Endothelial cell of umbilical vein (primary cell): ENCODE data around the gene PRDM8. TPM values are rescaled to one million over a fixed set of nuclear protein-coding genes. Genes with fewer than 3 reads are reported as not detected.
"Not testable (repeated sequence)": the region's sequence is repeated elsewhere in the genome, so short reads cannot be mapped to it uniquely, and the experiment has no call there.

Experiments
- BruUV-seq: library from RNA; stranded (reverse); fragments of 400-500 nt; replicated peaks from 2 replicates; lab custom pipeline; 2021; lab: Mats Ljungman, UMichigan
- CTCF ChIA-PET: fragments of 300-600, 350-600 bp; sonication (Branson Sonifier 250); formaldehyde crosslinking; loops from one replicate; lab custom pipeline; 2021; ENCODE audit warnings: antibody characterized with exemption, inconsistent platforms; lab: Charles Lee
- POLR2A ChIA-PET: fragments of 300-600, 350-600 bp; sonication (Branson Sonifier 250); formaldehyde crosslinking; loops from one replicate; lab custom pipeline; 2021; ENCODE audit warnings: antibody characterized with exemption, inconsistent platforms; lab: Charles Lee
- DNase-seq: peaks from one replicate; pipeline ENCODE4 v3.0.0-alpha.2; 2011; ENCODE audit warnings: low read depth, low spot score
- FAIRE-seq: peaks from 2 replicates; lab custom pipeline; 2011; peaks lifted over from hg19 to GRCh38; lab: Jason Lieb, UNC
- H2AFZ ChIP-seq: 2 replicates; pipeline ENCODE4 v1.6.0; 2012; ENCODE audit warnings: low read depth, low read length, control low read depth, inconsistent platforms
- H3K27ac ChIP-seq: 2 replicates; pipeline ENCODE4 v1.5.1; 2011; ENCODE audit warnings: low read depth, mild to moderate bottlenecking, control low read depth, low read length, moderate library complexity; ENCODE audit not compliant: insufficient read depth
- H3K27me3 ChIP-seq, 2 experiments: 2 replicates each; pipeline versions ENCODE4 v1.6.0 to v1.6.1; 2011; ENCODE audit warnings: low read length in 2 of 2, mixed read lengths in 1 of 2; ENCODE audit not compliant: control insufficient read depth in 2 of 2, insufficient read depth in 2 of 2
- H3K36me3 ChIP-seq, 2 experiments: 2 replicates in 1 of 2; 3 replicates in 1 of 2; pipeline ENCODE4 v1.5.1; 2011; ENCODE audit warnings: low read length in 2 of 2, mild to moderate bottlenecking in 1 of 2, moderate library complexity in 1 of 2; ENCODE audit not compliant: control insufficient read depth in 2 of 2, insufficient read depth in 2 of 2; ENCODE audit errors: extremely low read depth in 1 of 2
- H3K4me1 ChIP-seq: 3 replicates; pipeline ENCODE4 v1.5.1; 2011; ENCODE audit warnings: mild to moderate bottlenecking, low read length; ENCODE audit not compliant: control insufficient read depth, insufficient read depth; ENCODE audit errors: extremely low read depth
- H3K4me2 ChIP-seq: 2 replicates; pipeline ENCODE4 v1.6.1; 2011; ENCODE audit warnings: low read length, control low read depth, mixed read lengths; ENCODE audit not compliant: insufficient read depth
- H3K4me3 ChIP-seq, 3 experiments: fragments of 200-600 bp in 1 of 3; sonication (generic), shearing (Covaris generic) in 1 of 3; replicated peaks in 1 of 3; 2 replicates each; pipeline ENCODE4 v1.5.1; 2011 to 2016; ENCODE audit warnings: control low read depth in 3 of 3, low read length in 3 of 3, mild to moderate bottlenecking in 2 of 3, inconsistent platforms in 1 of 3, low read depth in 1 of 3, moderate library complexity in 1 of 3; ENCODE audit not compliant: insufficient read depth in 1 of 3
- H3K79me2 ChIP-seq: 2 replicates; pipeline ENCODE4 v1.6.0; 2012; ENCODE audit warnings: low read length, inconsistent platforms; ENCODE audit not compliant: control insufficient read depth, insufficient read depth
- H3K9ac ChIP-seq: replicated peaks from 2 replicates; pipeline ENCODE3; 2011; ENCODE audit warnings: low read length, control low read depth; ENCODE audit not compliant: insufficient read depth; ENCODE audit errors: extremely low read depth
- H3K9me1 ChIP-seq: replicated peaks from 3 replicates; pipeline ENCODE4 v1.6.0; 2011; ENCODE audit warnings: mild to moderate bottlenecking, low read length; ENCODE audit not compliant: control insufficient read depth, insufficient read depth; ENCODE audit errors: extremely low read depth
- H3K9me3 ChIP-seq: replicated peaks from 2 replicates; pipeline ENCODE4 v1.5.1; 2012; ENCODE audit warnings: low read length, inconsistent platforms; ENCODE audit not compliant: control insufficient read depth, insufficient read depth
- H4K20me1 ChIP-seq: replicated peaks from 2 replicates; pipeline ENCODE3; 2011; ENCODE audit warnings: mild to moderate bottlenecking, low read length; ENCODE audit not compliant: control insufficient read depth, insufficient read depth; ENCODE audit errors: extremely low read depth
- EZH2 ChIP-seq: IDR thresholded peaks from 2 replicates; pipeline ENCODE4 v1.6.1; 2012; ENCODE audit warnings: borderline replicate concordance, low read depth, mild to moderate bottlenecking, moderate library complexity, low read length, inconsistent platforms; ENCODE audit not compliant: severe bottlenecking
- FOS ChIP-seq: IDR thresholded peaks from 2 replicates; pipeline ENCODE4 v1.6.1; 2011; ENCODE audit warnings: mild to moderate bottlenecking, low read length, moderate library complexity, borderline replicate concordance; ENCODE audit not compliant: insufficient read depth
- GATA2 ChIP-seq: IDR thresholded peaks from 2 replicates; pipeline ENCODE4 v1.7.0; 2011; ENCODE audit warnings: low read depth, mild to moderate bottlenecking, moderate library complexity, mixed read lengths, low read length; ENCODE audit not compliant: insufficient read length, insufficient read depth
- JUN ChIP-seq: IDR thresholded peaks from 2 replicates; pipeline ENCODE4 v1.6.1; 2011; ENCODE audit warnings: borderline replicate concordance, low read depth; ENCODE audit not compliant: insufficient read length, insufficient read depth
- MYC ChIP-seq: IDR thresholded peaks from one replicate; pipeline ENCODE4 v1.6.1; 2011; ENCODE audit warnings: mild to moderate bottlenecking, low read depth, low read length
- POLR2A ChIP-seq: IDR thresholded peaks from 2 replicates; pipeline ENCODE4 v1.6.1; 2012; ENCODE audit warnings: low read depth, mild to moderate bottlenecking, control low read depth, low read length
- POLR2AphosphoS5 ChIP-seq: IDR thresholded peaks from 2 replicates; pipeline ENCODE4 v1.6.1; 2012; ENCODE audit warnings: low read depth, mild to moderate bottlenecking, control low read depth, low read length, moderate library complexity; ENCODE audit not compliant: insufficient read depth
- dilution Hi-C: fragments of 300-500 bp; cut with MboI; formaldehyde crosslinking; loops from one replicate; pipeline ENCODE4 v1.15.0; 2019; ENCODE audit warnings: low sequenced_read_pairs; ENCODE audit not compliant: extremely low pct_ligation_motif_present
- intact Hi-C: fragments of 100-400 bp; cut with micrococcal nuclease; formaldehyde crosslinking; loops from one replicate; pipeline ENCODE4 v1.10.0; 2022
- polyA plus RNA-seq, 4 experiments: library from polyadenylated mRNA; depleted of rRNA in 3 of 4; stranded (reverse) in 3 of 4; unstranded in 1 of 4; fragments of >200 nt; gene quantifications; 2 replicates each; pipeline versions ENCODE4 v1.2.1 to v1.2.3, GENCODE V29; 2011 to 2012; ENCODE audit warnings: missing spikeins in 1 of 4
- total RNA-seq: library from RNA; stranded (reverse); gene quantifications from 2 replicates; pipeline ENCODE4 v1.2.3, GENCODE V29; 2021
- TF ChIP-seq, protein P1 (sequence below): IDR thresholded peaks from 2 replicates; pipeline ENCODE4 v1.6.1; 2011; ENCODE audit not compliant: insufficient read depth, insufficient read length
- TF ChIP-seq, protein P2 (sequence below), 2 donors: IDR thresholded peaks; 1 replicate in 1 of 2; 2 replicates in 1 of 2; pipeline ENCODE4 v1.5.1; 2011; ENCODE audit warnings: low read length in 2 of 2, mild to moderate bottlenecking in 2 of 2, moderate library complexity in 2 of 2, control low read depth in 1 of 2, inconsistent platforms in 1 of 2, low read depth in 1 of 2; ENCODE audit not compliant: insufficient read depth in 1 of 2; ENCODE audit errors: extremely low read depth in 1 of 2

Gene PRDM8
- total and polyA plus RNA-seq, 2 donors (not counting 3 experiments of a cell fraction or from before 2014, with no cell fraction given), result 0.28 to 0.82 TPM

DNA sequence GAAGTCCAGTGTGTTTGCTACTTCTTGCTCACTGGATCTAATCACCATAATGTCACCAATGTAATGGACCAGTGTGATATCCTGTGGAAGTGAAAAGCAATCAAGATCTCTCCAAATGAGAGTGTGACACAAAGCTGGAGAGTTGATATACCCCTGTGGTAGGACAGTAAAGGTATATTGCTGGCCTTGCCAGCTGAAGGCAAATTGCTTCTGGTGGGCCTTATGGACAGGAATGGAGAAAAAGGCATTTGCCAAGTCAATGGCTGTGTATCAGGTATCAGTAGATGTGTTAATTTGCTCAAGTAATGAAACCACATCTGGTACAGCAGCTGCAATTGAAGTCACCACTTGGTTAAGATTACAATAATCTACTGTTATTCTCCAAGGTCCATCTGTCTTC, 19.5 kb upstream of the PRDM8 start:
- FAIRE-seq, BruUV-seq: not testable (repeated sequence)

DNA sequence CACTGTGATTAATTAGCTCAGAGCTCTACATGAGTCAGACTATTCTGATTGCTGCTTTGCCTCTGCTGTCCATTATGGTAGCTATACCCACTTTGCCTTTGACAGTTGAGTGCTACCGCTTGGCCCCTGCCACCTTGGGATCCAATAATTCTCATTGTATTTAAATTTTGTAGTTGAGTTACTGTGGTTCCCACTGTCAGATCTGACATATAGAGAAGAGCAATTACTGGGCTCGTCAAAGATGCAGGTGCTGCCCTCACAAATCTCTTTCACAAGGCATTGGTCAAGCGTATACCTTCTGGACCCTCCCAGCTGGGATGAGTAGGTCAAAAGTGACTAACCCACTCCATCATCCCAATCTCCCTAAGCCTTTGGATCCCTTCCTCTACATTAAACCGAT, 18.3 kb upstream of the PRDM8 start:
- H3K9me3 ChIP-seq, result no peaks in the 10 kb centered on the region
- no peak overlapping the region for H3K4me2 ChIP-seq
- no TSS peak for BruUV-seq
- no peaks in the 10 kb centered on the region for H4K20me1 ChIP-seq
- no peaks in the 10 kb centered on the region for H3K9me1 ChIP-seq
- FAIRE-seq (no peak), DNase-seq (no peak)
- dilution Hi-C loops, result no loop called here
- H3K27me3 ChIP-seq, result no peaks in the 10 kb centered on the region
- no peaks in the 10 kb centered on the region for H3K36me3 ChIP-seq
- TF ChIP-seq EZH2, result no peak
- no peak for TF ChIP-seq GATA2
- TF ChIP-seq, protein P1, sequence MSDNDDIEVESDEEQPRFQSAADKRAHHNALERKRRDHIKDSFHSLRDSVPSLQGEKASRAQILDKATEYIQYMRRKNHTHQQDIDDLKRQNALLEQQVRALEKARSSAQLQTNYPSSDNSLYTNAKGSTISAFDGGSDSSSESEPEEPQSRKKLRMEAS, result no peak
- TF ChIP-seq FOS, result no peak
- no peak for TF ChIP-seq MYC
- TF ChIP-seq, protein P2, sequence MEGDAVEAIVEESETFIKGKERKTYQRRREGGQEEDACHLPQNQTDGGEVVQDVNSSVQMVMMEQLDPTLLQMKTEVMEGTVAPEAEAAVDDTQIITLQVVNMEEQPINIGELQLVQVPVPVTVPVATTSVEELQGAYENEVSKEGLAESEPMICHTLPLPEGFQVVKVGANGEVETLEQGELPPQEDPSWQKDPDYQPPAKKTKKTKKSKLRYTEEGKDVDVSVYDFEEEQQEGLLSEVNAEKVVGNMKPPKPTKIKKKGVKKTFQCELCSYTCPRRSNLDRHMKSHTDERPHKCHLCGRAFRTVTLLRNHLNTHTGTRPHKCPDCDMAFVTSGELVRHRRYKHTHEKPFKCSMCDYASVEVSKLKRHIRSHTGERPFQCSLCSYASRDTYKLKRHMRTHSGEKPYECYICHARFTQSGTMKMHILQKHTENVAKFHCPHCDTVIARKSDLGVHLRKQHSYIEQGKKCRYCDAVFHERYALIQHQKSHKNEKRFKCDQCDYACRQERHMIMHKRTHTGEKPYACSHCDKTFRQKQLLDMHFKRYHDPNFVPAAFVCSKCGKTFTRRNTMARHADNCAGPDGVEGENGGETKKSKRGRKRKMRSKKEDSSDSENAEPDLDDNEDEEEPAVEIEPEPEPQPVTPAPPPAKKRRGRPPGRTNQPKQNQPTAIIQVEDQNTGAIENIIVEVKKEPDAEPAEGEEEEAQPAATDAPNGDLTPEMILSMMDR (IDR thresholded peaks at IDR 0.05; ENCODE audit: extremely low read depth in 1 of 2, insufficient read depth in 1 of 2, low read depth in 1 of 2, low read length in 2 of 2), result no peak
- no peak for TF ChIP-seq POLR2A
- no peak for TF ChIP-seq POLR2AphosphoS5
- TF ChIP-seq JUN, result no peak
- H3K27ac ChIP-seq, result no peak overlapping the region
- H3K9ac ChIP-seq, result no peak overlapping the region
- ChIA-PET CTCF (interaction anchor here (0.6 to 1.4 kb wide), 2 partner anchors 20 to 53 kb away, joined by 4 read pairs; no protein-coding TSS in a partner anchor), POLR2A (no interaction called here)
- H3K4me3 ChIP-seq, result no peak overlapping the region
- intact Hi-C loops, result no loop called here
- peaks cover 13% of the 10 kb centered on the region for H3K4me1 ChIP-seq
- no peak overlapping the region for H2AFZ ChIP-seq
- no peaks in the 10 kb centered on the region for H3K79me2 ChIP-seq

More for the DNA sequence above, 19.5 kb upstream of the PRDM8 start:
- H3K9ac ChIP-seq, dilution Hi-C loops, H2AFZ ChIP-seq, POLR2A ChIA-PET, H3K27me3 ChIP-seq, intact Hi-C loops, DNase-seq, H4K20me1 ChIP-seq, H3K27ac ChIP-seq, H3K4me3 ChIP-seq, H3K36me3 ChIP-seq, H3K9me3 ChIP-seq, H3K79me2 ChIP-seq, H3K9me1 ChIP-seq, H3K4me2 ChIP-seq: not testable (repeated sequence)
- H3K4me1 ChIP-seq, result peaks cover 15% of the 10 kb centered on the region
- CTCF ChIA-PET, result interaction anchor here (1.4 kb wide), 1 partner anchor 51 kb away, joined by 4 read pairs; no protein-coding TSS in a partner anchor
